GM12878 (cell line): Measurements from ENCODE around the gene PPP1R14B. TPM values are rescaled to one million over a fixed set of nuclear protein-coding genes. Genes with fewer than 3 reads are reported as not detected.

Source experiments
- ATAC-seq: fragments of 200-7000 bp; cut with Tn5 transposase; 3 replicates; pipeline ENCODE4 v1.9.1; 2020; ENCODE audit warnings: mild to moderate bottlenecking, moderate library complexity
- BruUV-seq: library from RNA; stranded (reverse); fragments of 400-500 nt; replicated peaks from 2 replicates; lab custom pipeline; 2021; lab: Mats Ljungman, UMichigan
- CTCF ChIA-PET: fragments of 300-600 bp; sonication (Branson Sonifier 250); formaldehyde crosslinking; extraction: SDS; loops from one replicate; lab custom pipeline; 2021; ENCODE audit warnings: inconsistent platforms; lab: Yijun Ruan, JAX
- POLR2A ChIA-PET: fragments of 350-600 bp; formaldehyde crosslinking; extraction: SDS; loops from one replicate; lab custom pipeline; 2021; ENCODE audit warnings: inconsistent platforms; lab: Charles Lee
- RAD21 ChIA-PET: fragments of 300-600 bp; sonication (Branson Sonifier 250); formaldehyde crosslinking; loops from one replicate; lab custom pipeline; 2023; ENCODE audit warnings: antibody characterized with exemption; ENCODE audit not compliant: unreplicated experiment; lab: Charles Lee
- SMC1A ChIA-PET: fragments of 300-600 bp; sonication (Branson Sonifier 250); formaldehyde crosslinking; loops from one replicate; lab custom pipeline; 2023; ENCODE audit not compliant: unreplicated experiment, uncharacterized antibody; lab: Charles Lee
- DNase-seq: peaks from one replicate; pipeline ENCODE4 v3.0.0-alpha.2; 2011; ENCODE audit warnings: low read depth, low spot score
- FAIRE-seq: peaks from 3 replicates; lab custom pipeline; 2011; peaks lifted over from hg19 to GRCh38; lab: Jason Lieb, UNC
- H2AFZ ChIP-seq: 2 replicates; pipeline ENCODE4 v1.6.0; 2011; ENCODE audit warnings: low read depth, low read length, control low read depth; ENCODE audit not compliant: control insufficient read depth
- H3K27ac ChIP-seq: 2 replicates; pipeline ENCODE4 v1.5.1; 2011; ENCODE audit warnings: control low read depth; ENCODE audit not compliant: control insufficient read depth, insufficient read depth
- H3K27me3 ChIP-seq, 2 experiments: replicated peaks in 1 of 2; 2 replicates each; pipeline versions ENCODE4 v1.6.0 to v1.6.1; 2011; ENCODE audit warnings: low read length in 1 of 2; ENCODE audit not compliant: control insufficient read depth in 2 of 2, insufficient read depth in 2 of 2
- H3K36me3 ChIP-seq, 2 experiments: 2 replicates each; pipeline ENCODE4 v1.5.1; 2011; ENCODE audit warnings: low read length in 1 of 2; ENCODE audit not compliant: control insufficient read depth in 2 of 2, insufficient read depth in 2 of 2
- H3K4me1 ChIP-seq: 2 replicates; pipeline ENCODE4 v1.6.1; 2011; ENCODE audit warnings: mild to moderate bottlenecking, low read length, moderate library complexity, mixed read lengths; ENCODE audit not compliant: control insufficient read depth, insufficient read depth
- H3K4me2 ChIP-seq: 2 replicates; pipeline ENCODE4 v1.6.0; 2011; ENCODE audit warnings: control low read depth; ENCODE audit not compliant: control insufficient read depth, insufficient read depth
- H3K4me3 ChIP-seq: fragments of 200-600 bp; sonication (generic); 2 replicates; pipeline ENCODE4 v1.5.1; 2016
- H3K79me2 ChIP-seq: 2 replicates; pipeline ENCODE4 v1.6.0; 2011; ENCODE audit warnings: low read length; ENCODE audit not compliant: control insufficient read depth, insufficient read depth
- H3K9ac ChIP-seq: 2 replicates; pipeline ENCODE4 v1.8.0; 2011; ENCODE audit warnings: low read length, control low read depth, mixed read lengths; ENCODE audit not compliant: control insufficient read depth, insufficient read depth
- H3K9me3 ChIP-seq: replicated peaks from 3 replicates; pipeline ENCODE4 v1.5.1; 2011; ENCODE audit warnings: mild to moderate bottlenecking, low read length; ENCODE audit not compliant: control insufficient read depth, insufficient read depth
- H4K20me1 ChIP-seq: 2 replicates; pipeline ENCODE4 v1.6.0; 2011; ENCODE audit not compliant: control insufficient read depth, insufficient read depth
- ATF7 ChIP-seq: fragments of 450-650 bp; IDR thresholded peaks from 2 replicates; pipeline ENCODE4 v1.6.1; 2016; ENCODE audit warnings: low read depth, mild to moderate bottlenecking
- BCL3 ChIP-seq: IDR thresholded peaks from 2 replicates; pipeline ENCODE4 v1.6.1; 2011; ENCODE audit warnings: borderline replicate concordance, low read depth, mild to moderate bottlenecking, moderate library complexity, low read length; ENCODE audit not compliant: insufficient read depth, poor library complexity, severe bottlenecking
- ETV6 ChIP-seq, 2 experiments: fragments of 450-650 bp in 1 of 2; IDR thresholded peaks in 1 of 2; conservative IDR thresholded peaks in 1 of 2; 2 replicates each; pipeline ENCODE4 v1.6.1; 2014; ENCODE audit warnings: antibody characterized with exemption in 1 of 2, borderline replicate concordance in 1 of 2, low read depth in 1 of 2, mild to moderate bottlenecking in 1 of 2, moderate library complexity in 1 of 2
- KDM1A ChIP-seq: fragments of 200-600 bp; sonication (generic); IDR thresholded peaks from 2 replicates; pipeline ENCODE4 v1.6.1; 2016; ENCODE audit warnings: borderline replicate concordance
- MEF2B ChIP-seq: fragments of 450-650 bp; IDR thresholded peaks from 2 replicates; pipeline ENCODE4 v1.6.1; 2018; ENCODE audit warnings: mild to moderate bottlenecking, moderate library complexity; ENCODE audit not compliant: partially characterized antibody, poor library complexity, severe bottlenecking
- MTA3 ChIP-seq: IDR thresholded peaks from 2 replicates; pipeline ENCODE4 v1.6.1; 2012; ENCODE audit warnings: low read length, inconsistent platforms, borderline replicate concordance
- NRF1 ChIP-seq: conservative IDR thresholded peaks from 2 replicates; pipeline ENCODE4 v1.6.1; 2011; ENCODE audit warnings: mild to moderate bottlenecking, low read depth, low read length, improper control_type of control experiment
- PAX8 ChIP-seq: fragments of 450-650 bp; IDR thresholded peaks from 2 replicates; pipeline ENCODE4 v1.6.1; 2017; ENCODE audit warnings: mild to moderate bottlenecking, moderate library complexity
- RAD51 ChIP-seq: fragments of 450-650 bp; IDR thresholded peaks from 2 replicates; pipeline ENCODE4 v1.6.1; 2016; ENCODE audit warnings: moderate library complexity, mild to moderate bottlenecking, inconsistent platforms
- SP1 ChIP-seq: IDR thresholded peaks from one replicate; pipeline ENCODE4 v1.6.1; 2011; ENCODE audit warnings: low read depth, low read length
- SREBF2 ChIP-seq: IDR thresholded peaks from 2 replicates; pipeline ENCODE4 v1.6.1; 2012; ENCODE audit warnings: mild to moderate bottlenecking, low read length
- SUZ12 ChIP-seq: fragments of 200-600 bp; sonication (generic); IDR thresholded peaks from one replicate; pipeline ENCODE4 v1.6.1; 2018; ENCODE audit warnings: antibody characterized with exemption, mild to moderate bottlenecking; ENCODE audit not compliant: unreplicated experiment
- TARDBP ChIP-seq: IDR thresholded peaks from 2 replicates; pipeline ENCODE4 v1.6.1; 2016; ENCODE audit warnings: borderline replicate concordance
- TCF7 ChIP-seq: IDR thresholded peaks from 2 replicates; pipeline ENCODE4 v1.6.1; 2014; ENCODE audit warnings: antibody characterized with exemption, borderline replicate concordance
- ZNF217 ChIP-seq: fragments of 450-650 bp; IDR thresholded peaks from 2 replicates; pipeline ENCODE4 v1.6.1; 2017; ENCODE audit warnings: antibody characterized with exemption, mild to moderate bottlenecking
- ZZZ3 ChIP-seq: IDR thresholded peaks from 2 replicates; pipeline ENCODE4 v1.6.1; 2011; ENCODE audit warnings: low read depth; ENCODE audit not compliant: control insufficient read depth, insufficient read length
- WGBS: methylation state at CpG from one replicate; pipeline ENCODE4 v1.1.6; 2016; ENCODE audit warnings: low lambda C conversion rate; ENCODE audit not compliant: insufficient replicate concordance, insufficient coverage; ENCODE audit errors: missing lambda C conversion rate; 5-methylcytosine and 5-hydroxymethylcytosine counted together
- in situ Hi-C: fragments of 300-500 bp; cut with MboI; formaldehyde crosslinking; loops from 9 replicates; pipeline ENCODE4 v1.14.3; 2018; ENCODE audit warnings: mixed read lengths
- intact Hi-C: fragments of 100-400 bp; cut with micrococcal nuclease; formaldehyde crosslinking; loops from one replicate; pipeline ENCODE4 v1.14.2; 2022; ENCODE audit not compliant: unreplicated experiment
- polyA plus RNA-seq, 11 experiments: library from polyadenylated mRNA; depleted of rRNA in 4 of 11; unstranded in 6 of 11; stranded (reverse) in 5 of 11; fragments of >200 nt; fragmentation: Nextera tagmentation in 4 of 11; fragmentation: Illumina TruSeq in 1 of 11; extraction: Ambion mirVana in 4 of 11; extraction: Trizol in 1 of 11; gene quantifications; 1 replicate in 1 of 11; 2 replicates in 10 of 11; pipeline versions ENCODE4 v1.2.1 to v1.2.3, GENCODE V29; 2011 to 2016; ENCODE audit warnings: inconsistent platforms in 2 of 11, missing spikeins in 2 of 11, low read depth in 1 of 11
- total RNA-seq, 4 experiments: library from RNA; depleted of rRNA in 3 of 4; stranded (reverse); fragments of >200 nt in 3 of 4; fragmentation: Illumina TruSeq in 1 of 4; extraction: Trizol in 1 of 4; gene quantifications; 2 replicates each; pipeline versions ENCODE4 v1.2.1 to v1.2.3, GENCODE V29; 2013 to 2021

PPP1R14B gene
- total and polyA plus RNA-seq, 10 of the 15 experiments (the other 5 are each of a cell fraction or from before 2014, with no cell fraction given): 8.4 to 283 (median 124) TPM

GRCh38 chr11:64294774-64295173 is 48.0 kb upstream of the PPP1R14B start:
- Histone ChIP-seq H3K79me2 (no peaks in the 10 kb centered on the region), H3K9ac (no peak overlapping the region), H3K27ac (no peak overlapping the region), H3K9me3 (no peaks in the 10 kb centered on the region), H4K20me1 (no peaks in the 10 kb centered on the region; the same call in 1 of the 2 replicates), H3K4me2 (no peak overlapping the region), H3K4me1 (no peaks in the 10 kb centered on the region; the same call in 1 of the 2 replicates), H3K27me3 (peaks cover 17 to 26% of the 10 kb centered on the region in 2 experiments), H3K4me3 (no peak overlapping the region)
- RAD21 ChIA-PET: no interaction called here
- DNase-seq: no peak
- SMC1A ChIA-PET: interaction anchor here (0.7 kb wide), 1 partner anchor 35 kb away, joined by 4 read pairs; no protein-coding TSS in a partner anchor
- 22% methylated on average over 2 of the region's 3 CpGs for WGBS
- POLR2A ChIA-PET: interaction anchor here (0.6 to 0.7 kb wide), 6 partner anchors 26 to 734 kb away, joined by 3 to 5 read pairs (median 3); partner anchors contain the start of gene PPP1R14B
- in situ Hi-C loops: no loop called here
- ATAC-seq: no peak
- FAIRE-seq: no peak
- TF ChIP-seq NRF1: no peak
- TF ChIP-seq KDM1A: no peak
- no peak for TF ChIP-seq MTA3
- TF ChIP-seq, all 136 proteins: peak for 0
- intact Hi-C loops: no loop called here
- CTCF ChIA-PET: no interaction called here
- H3K36me3 ChIP-seq: no peaks in the 10 kb centered on the region
- no peak overlapping the region for H2AFZ ChIP-seq
- BruUV-seq: no TSS peak

GRCh38 chr11:64292460-64293254 is 45.9 kb upstream of the PPP1R14B start:
- intact Hi-C loops: no loop called here
- ChIA-PET RAD21 (no interaction called here), SMC1A (no interaction called here)
- TF ChIP-seq ATF7 (no peak), TCF7 (no peak), ETV6 (conservative IDR thresholded peaks at IDR 0.05 in 1 of 2, IDR thresholded peaks at IDR 0.05 in 1 of 2; ENCODE audit: borderline replicate concordance in 1 of 2, low read depth in 1 of 2) (no peak), MEF2B (no peak), BCL3 (no peak), SREBF2 (no peak), ZZZ3 (no peak), SP1 (no peak), TARDBP (no peak), RAD51 (no peak), PAX8 (no peak), ZNF217 (no peak), SUZ12 (no peak)

More at GRCh38 chr11:64292460-64293254, 45.9 kb upstream of the PPP1R14B start:
- WGBS: 30% methylated on average over 37 of the region's 42 CpGs
- peaks cover 0 to 2% of the 10 kb centered on the region in 2 experiments; a peak in 2 of 4 replicates for H3K36me3 ChIP-seq
- CTCF ChIA-PET: interaction anchor here (0.8 to 1.9 kb wide), 2 partner anchors 9 to 12 kb away, joined by 3 to 10 read pairs; no protein-coding TSS in a partner anchor
- FAIRE-seq (no peak), ATAC-seq (no peak; the same call in 1 of the 3 replicates), DNase-seq (no peak)
- no TSS peak for BruUV-seq
- no peaks in the 10 kb centered on the region for H3K79me2 ChIP-seq
- no peak overlapping the region for H3K4me3 ChIP-seq
- POLR2A ChIA-PET: interaction anchor here (0.9 kb wide), 1 partner anchor 8 kb away, joined by 3 read pairs; the partner anchor contains the start of gene BAD
- H3K4me2 ChIP-seq: peak overlapping the region; percentile 42; the same call in 1 of the 2 replicates
- no peak overlapping the region for H3K9ac ChIP-seq
- no peaks in the 10 kb centered on the region; the same call in 1 of the 2 replicates for H4K20me1 ChIP-seq
- no peaks in the 10 kb centered on the region for H3K9me3 ChIP-seq
- in situ Hi-C loops: no loop called here
- no peaks in the 10 kb centered on the region for H3K4me1 ChIP-seq
- H3K27ac ChIP-seq: no peak overlapping the region
- no peak overlapping the region for H2AFZ ChIP-seq
- peaks cover 9 to 16% of the 10 kb centered on the region in 2 experiments for H3K27me3 ChIP-seq
